NB4 (cell line): Measurements from ENCODE around the gene ANKRD13B.

Experiments used
- DNase-seq: peaks from one replicate; pipeline ENCODE4 v3.0.0; 2010; ENCODE audit warnings: low read depth
- H3K4me3 ChIP-seq: one replicate; pipeline ENCODE4 v1.5.1; 2011; ENCODE audit warnings: mild to moderate bottlenecking, low read depth, low read length, moderate library complexity
- MAX ChIP-seq: IDR thresholded peaks from 2 replicates; pipeline ENCODE4 v1.6.1; 2011; ENCODE audit warnings: low read depth, low read length
- MYC ChIP-seq: IDR thresholded peaks from 2 replicates; pipeline ENCODE4 v1.6.1; 2011; ENCODE audit warnings: low read depth, low read length
- POLR2A ChIP-seq: IDR thresholded peaks from 2 replicates; pipeline ENCODE4 v1.6.1; 2011; ENCODE audit warnings: mild to moderate bottlenecking; ENCODE audit not compliant: insufficient read length; ENCODE audit errors: extremely low read depth
- TF ChIP-seq, protein P1 (sequence below): IDR thresholded peaks from one replicate; pipeline ENCODE4 v1.5.1; 2012; ENCODE audit warnings: low read depth, low read length

Gene ANKRD13B

GRCh38 chr17:29567304-29567553 is 25.7 kb upstream of the ANKRD13B start:
- no peak for DNase-seq
- peak overlapping the region; percentile 83 for H3K4me3 ChIP-seq
- TF ChIP-seq MYC: no peak
- TF ChIP-seq, protein P1, sequence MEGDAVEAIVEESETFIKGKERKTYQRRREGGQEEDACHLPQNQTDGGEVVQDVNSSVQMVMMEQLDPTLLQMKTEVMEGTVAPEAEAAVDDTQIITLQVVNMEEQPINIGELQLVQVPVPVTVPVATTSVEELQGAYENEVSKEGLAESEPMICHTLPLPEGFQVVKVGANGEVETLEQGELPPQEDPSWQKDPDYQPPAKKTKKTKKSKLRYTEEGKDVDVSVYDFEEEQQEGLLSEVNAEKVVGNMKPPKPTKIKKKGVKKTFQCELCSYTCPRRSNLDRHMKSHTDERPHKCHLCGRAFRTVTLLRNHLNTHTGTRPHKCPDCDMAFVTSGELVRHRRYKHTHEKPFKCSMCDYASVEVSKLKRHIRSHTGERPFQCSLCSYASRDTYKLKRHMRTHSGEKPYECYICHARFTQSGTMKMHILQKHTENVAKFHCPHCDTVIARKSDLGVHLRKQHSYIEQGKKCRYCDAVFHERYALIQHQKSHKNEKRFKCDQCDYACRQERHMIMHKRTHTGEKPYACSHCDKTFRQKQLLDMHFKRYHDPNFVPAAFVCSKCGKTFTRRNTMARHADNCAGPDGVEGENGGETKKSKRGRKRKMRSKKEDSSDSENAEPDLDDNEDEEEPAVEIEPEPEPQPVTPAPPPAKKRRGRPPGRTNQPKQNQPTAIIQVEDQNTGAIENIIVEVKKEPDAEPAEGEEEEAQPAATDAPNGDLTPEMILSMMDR: no peak
- TF ChIP-seq MAX: no peak
- TF ChIP-seq POLR2A: no peak

DNA sequence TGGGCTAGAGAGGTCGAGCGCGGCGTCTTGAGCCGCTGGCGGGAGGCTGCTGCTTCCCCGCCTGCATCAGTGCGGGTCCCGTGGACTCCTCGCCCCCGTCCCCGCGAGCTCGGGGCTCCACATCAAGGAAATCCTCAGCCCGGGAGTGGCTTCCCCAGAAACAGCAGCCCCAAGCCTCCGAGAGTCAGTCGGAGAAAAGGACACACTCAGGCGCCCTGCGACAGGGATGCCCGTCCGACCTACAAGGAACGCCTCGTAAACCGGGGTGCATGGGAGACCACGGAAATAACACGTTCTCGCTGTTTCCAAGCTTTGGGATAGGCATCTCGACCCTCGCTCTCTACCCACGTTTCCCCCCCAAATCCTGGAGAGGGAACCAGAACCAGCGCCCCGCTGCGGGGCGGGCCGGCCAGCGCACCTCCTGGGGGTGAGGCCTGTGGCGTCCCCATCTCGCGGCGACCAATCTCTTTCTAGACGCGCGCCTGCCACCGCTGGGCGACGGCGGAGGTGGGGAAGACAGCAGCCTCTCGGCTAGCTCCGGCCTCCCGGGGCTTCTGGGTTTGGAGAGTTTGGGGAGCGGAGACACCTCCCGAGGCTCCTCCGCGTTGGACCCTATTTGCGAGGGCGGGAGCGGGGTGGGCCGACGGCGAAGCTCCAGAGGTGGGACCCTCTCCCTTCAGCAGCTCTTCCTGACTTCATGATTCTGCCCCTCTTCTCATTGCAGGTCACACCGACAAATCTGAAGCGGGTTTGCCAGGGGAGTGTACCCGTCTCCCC is 25.2 kb upstream of the ANKRD13B start:
- TF ChIP-seq MAX (no peak), POLR2A (no peak)
- TF ChIP-seq, protein P1: peak; percentile 20
- peak; percentile 90 for DNase-seq
- peak overlapping the region; percentile 83 for H3K4me3 ChIP-seq

DNA sequence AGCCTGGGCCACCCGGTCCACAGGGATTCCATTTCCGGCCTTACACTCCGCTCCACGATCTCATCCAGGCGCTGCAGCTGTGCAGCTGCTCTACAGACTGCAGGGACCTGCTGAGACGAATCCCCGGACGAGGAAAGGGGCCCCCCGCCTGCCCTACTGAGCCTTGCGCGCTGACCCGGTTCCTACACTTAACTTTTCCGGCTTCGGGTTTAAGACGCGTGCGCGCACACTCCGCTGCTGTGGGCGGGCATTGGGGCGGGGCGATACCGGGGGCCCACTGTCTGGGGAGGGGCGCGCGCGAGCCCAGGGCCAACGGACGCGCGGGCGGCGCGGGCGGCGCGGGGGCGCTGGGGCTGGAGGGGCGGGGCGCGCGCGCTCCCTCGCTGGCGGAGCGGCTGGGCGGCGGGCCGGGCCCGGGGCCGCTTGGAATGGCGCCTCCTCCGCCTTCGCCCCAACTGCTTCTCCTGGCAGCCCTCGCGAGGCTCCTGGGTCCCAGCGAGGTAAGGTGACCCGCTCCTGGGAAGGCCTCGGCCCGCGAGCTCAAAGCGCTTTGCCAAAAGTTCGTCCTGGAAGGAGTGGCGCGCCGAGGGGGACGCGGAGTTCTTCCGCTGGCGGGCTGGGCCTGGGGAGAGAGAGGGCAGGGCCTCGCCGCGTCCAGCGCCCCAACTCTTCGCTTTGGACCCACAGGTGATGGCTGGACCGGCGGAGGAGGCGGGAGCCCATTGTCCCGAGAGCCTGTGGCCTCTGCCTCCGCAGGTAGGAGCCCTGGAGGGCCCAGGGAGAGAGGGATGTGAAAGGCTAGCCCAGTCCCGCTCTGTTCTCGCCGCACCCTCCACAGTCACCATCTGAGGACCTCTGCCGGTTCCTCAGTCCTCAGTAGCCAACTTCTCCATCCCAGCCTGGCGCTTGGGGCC is 24.3 kb upstream of the ANKRD13B start, which contains the start of gene TP53I13:
Gene TP53I13, plus strand, starts transcription at position 371 of the 914 bp plus-strand sequence. Its CDS starts 58 bp downstream, at position 429.
- TF ChIP-seq POLR2A (peak; percentile 80), MYC (peak; percentile 30; the same call in 1 of the 2 replicates), MAX (peak; percentile 15; the same call in 1 of the 2 replicates)
- TF ChIP-seq, protein P1: no peak
- peak; percentile 96 for DNase-seq
- H3K4me3 ChIP-seq: peak within 1 kb of the TSS; percentile 83

- peak overlapping the region; percentile 74 for H3K4me3 ChIP-seq
- TF ChIP-seq, protein P1: no peak
- TF ChIP-seq MYC (no peak), MAX (no peak), POLR2A (no peak)
- DNase-seq: no peak
Measured at GRCh38 chr17:29569245-29569950, 23.5 kb upstream of the ANKRD13B start.

- no peak for DNase-seq
- no peak overlapping the region for H3K4me3 ChIP-seq
- no peak for TF ChIP-seq MYC
- TF ChIP-seq, protein P1: no peak
- TF ChIP-seq POLR2A: no peak
- TF ChIP-seq MAX: no peak
Measured at GRCh38 chr17:29570521-29570920, 22.4 kb upstream of the ANKRD13B start.
